A172 (cell line): Measurements from ENCODE around the gene SORL1. TPM values are rescaled to one million over a fixed set of nuclear protein-coding genes. Genes with fewer than 3 reads are reported as not detected.

Source experiments
- DNase-seq: peaks from one replicate; pipeline ENCODE4 v3.0.0-alpha.2; 2015; ENCODE audit warnings: low spot score
- total RNA-seq: library from RNA; depleted of rRNA; stranded (reverse); fragments of >200 nt; shearing (Covaris generic); gene quantifications from 2 replicates; pipeline ENCODE4 v1.2.3, GENCODE V29; 2014

SORL1 gene
- total RNA-seq, 1 experiment from 2014 or later, result 2.1 TPM

DNA sequence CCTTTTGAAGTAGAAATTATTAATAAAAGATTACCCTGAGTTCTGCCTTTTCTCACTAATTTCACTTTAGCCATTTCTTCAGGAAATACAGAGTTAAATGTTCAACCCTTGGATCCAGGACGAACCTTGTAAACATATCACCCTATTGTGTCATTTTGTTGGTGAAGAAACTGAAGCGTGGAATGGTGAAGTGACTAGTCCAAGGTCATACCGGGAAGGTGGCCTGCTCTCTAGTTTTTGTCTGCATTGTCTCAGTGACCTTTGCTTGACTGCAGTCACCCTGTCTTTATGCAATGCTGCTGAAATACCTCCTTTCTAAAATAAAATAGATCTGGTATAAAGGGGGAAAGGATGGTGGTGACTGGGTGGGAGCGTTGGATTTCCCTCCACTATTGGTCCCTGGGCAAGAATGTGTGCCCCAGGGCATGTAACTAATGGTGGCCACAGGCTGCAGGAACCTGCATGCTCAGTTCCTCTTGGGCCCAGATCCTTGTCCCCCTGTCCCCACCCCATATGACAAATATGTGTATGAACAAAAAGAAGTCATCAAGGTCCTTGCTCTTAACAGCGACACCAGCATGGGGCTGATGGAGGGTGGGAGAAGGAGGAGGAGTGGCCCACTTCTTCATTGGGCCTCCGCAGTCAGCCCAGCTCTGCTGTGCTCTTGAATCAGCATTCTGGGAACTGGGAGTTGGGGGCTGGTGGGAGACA, 1.6 kb downstream of the SORL1 start:
- DNase-seq, result no peak

DNA sequence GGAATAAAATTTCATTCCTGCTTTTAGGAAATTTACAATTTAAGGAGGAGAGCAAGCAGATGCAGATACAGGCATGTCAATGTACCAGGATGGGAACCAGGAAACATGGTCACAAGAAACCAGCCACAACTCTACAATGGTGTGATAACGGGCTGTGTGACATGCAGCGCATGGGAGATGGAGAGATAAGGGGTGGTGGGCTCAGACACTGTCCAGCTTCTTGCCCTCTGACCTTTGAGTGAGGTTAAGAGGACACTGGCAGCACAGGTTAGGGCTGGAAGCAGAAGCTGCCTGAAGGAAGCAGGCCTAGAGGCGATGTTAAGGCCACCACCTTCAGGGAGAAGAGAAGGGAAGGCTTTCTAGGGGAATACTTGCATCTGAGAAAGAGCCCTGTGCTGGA, 3.0 kb downstream of the SORL1 start:
- DNase-seq, result no peak

DNA sequence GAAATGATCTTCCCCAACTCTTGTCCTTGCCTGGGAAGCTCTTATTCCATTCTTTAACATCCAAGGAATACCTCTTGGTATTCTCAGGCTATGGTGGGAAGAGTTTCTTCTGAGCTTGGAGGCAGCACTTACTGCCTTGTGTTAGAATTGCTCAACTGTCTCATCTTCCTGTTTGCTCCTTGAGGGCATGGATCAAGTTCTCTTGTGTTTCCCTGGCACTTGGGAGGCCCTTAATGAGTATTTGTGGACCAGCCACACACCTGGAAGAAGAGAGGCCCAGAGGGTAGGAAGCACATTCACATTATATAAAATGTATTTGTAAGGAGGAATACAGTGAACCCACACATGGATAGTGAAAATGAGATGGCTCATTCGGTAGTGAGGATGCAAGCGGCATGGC, 4.0 kb downstream of the SORL1 start:
- DNase-seq, result no peak

DNA sequence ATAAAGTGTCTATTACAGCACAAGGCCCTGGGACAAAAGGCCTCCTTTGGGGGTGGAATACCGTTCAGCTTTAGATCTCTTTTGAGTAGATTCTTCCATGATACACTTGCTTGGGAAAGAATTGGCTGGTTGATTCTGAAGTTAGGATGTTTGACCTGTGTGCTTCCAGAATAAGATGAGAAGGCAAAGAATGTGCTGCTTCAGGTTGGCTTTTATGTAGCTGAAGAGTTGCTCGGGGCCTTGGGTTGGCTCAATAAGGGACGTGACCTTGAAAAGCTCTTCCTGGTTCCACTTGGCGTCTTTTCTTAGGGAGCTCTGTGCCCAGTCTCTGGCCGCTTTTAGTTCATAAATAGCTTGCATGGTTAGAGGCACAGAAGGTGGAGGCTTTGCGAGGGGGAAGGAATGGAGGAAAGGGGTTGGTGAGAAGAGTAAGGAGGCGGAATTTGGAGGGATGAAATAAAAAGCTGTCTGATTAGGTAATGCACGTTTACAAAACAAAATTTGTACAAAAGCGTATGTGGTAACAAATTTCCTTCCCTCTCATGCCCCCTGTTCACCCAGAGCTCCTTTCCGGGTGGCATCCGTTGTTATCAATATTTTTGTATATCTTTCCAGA, 4.8 kb downstream of the SORL1 start:
- no peak for DNase-seq

DNA sequence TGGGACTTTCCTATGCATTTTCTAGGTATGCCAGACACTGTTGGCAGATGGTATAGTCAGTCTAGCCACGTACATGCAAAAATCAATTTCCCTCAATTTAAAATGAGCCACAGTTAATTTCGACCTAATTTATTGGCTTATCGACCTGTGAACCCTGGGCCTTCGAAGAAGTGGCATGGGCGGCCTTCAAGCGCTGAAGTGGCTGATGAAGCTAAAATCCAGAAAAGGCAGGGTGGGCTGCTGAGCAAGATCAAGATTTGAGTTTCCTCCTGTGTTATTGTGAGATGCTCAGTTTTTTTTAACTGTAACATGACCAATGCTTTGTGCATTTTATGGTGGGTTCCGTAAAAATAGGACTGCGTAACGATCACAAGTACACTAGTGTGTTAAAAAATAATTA, 6.4 kb downstream of the SORL1 start:
- DNase-seq, result no peak

DNA sequence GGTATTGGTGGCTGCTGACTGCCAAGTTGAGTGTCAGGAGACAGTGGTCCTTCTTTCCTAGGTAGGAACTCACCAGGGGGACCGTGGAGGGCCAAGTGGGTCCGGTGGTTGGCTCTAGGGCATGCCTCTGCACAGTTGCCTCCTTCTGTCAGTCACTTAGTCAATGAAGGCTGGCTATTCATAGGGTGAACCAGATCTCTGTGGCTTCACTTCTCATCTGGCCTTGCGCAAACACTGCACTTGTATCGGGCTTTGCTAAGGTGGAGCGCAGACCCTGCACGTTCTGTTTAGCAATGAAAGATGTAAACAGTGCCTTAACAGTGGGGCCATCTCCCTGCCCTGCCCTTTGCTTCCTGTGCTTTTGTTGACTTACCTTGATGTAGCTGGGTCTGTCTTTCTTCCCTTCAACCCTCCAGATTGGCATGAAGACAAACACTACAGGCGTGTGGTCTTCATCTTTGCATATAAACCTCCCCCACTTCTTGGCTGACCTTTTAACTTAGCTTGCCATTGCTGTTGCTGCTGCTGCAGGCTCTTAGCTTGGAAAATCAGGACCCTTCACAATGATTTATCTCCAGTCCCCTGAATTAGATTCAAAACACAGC, 7.4 kb downstream of the SORL1 start:
- DNase-seq, result no peak

DNA sequence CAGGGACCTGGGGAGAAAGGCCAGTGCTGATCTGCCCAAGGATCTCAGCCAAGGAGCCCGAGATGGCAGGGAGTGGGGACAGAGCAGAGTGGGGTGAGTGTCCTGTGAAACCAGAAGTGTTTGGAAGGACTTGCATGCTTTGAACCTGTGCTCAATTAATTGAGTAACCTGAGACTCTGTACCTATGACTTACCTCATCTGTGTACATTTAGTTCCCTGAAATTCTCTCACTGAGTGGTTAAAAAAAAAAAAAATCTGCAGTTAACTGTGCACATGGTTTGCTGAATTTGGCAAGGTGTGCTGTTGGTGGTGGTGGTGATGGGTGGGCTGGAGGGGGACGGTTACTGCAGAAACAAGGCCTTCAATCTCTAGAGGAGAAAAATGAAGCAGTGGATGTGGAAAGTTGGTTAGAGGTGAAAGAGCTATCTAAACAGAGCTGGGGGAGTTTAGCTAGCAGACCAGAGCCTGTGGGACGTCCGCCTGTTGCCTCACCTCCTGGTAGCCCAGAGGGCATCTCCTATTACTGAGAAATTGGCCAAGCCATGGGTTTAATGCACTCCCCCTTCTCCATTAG, 8.9 kb downstream of the SORL1 start:
- no peak for DNase-seq

DNA sequence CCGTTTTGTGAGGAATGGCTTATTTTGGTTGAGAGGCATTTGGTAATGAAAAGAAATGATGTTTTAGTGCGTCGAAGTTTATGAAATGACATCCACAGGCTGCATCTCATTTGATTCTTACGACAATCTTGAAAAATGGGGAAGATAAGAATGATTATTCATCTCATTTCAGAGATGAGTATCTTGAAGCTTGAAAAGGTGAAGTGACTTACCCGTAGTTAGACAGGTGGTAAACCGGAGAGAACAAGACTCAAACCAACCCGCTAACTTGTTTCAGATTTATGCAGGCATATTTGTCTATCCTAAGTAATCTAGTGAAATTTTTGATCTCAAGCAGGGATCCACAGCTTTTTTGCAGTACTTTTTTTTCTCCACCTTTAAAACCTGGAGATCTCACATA, 9.7 kb downstream of the SORL1 start:
- DNase-seq, result no peak

DNA sequence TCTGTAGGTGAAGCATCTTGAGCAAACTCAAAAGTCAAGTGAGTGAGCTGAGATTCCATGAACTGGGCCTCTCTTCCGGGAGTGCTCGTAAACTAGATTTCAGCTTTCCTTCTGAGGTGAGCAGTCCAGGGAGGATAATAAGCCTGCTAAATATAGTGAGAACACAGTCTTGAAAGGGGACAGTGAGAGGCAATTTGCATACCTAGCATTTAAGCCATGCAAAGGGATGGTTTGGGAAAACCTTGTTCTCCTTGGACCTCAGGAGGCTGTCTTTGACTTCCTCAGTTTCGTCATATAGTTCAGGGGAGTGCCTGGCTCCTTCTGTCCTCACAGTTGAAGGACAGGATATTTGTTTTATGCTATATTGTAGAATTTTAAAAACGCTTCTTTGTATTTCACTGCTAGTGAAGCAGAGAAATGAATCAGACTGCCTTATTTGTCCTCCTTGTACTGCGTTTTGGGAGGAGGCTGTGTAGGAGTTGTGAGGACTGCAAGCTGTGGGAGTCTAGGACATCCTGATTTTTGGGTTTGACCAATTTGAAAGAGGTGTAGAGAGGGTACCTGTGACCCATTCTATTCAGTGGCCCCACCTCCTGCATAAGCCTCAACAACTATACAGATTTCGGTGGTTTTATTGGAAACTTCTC, 11.7 kb downstream of the SORL1 start:
- no peak for DNase-seq

DNA sequence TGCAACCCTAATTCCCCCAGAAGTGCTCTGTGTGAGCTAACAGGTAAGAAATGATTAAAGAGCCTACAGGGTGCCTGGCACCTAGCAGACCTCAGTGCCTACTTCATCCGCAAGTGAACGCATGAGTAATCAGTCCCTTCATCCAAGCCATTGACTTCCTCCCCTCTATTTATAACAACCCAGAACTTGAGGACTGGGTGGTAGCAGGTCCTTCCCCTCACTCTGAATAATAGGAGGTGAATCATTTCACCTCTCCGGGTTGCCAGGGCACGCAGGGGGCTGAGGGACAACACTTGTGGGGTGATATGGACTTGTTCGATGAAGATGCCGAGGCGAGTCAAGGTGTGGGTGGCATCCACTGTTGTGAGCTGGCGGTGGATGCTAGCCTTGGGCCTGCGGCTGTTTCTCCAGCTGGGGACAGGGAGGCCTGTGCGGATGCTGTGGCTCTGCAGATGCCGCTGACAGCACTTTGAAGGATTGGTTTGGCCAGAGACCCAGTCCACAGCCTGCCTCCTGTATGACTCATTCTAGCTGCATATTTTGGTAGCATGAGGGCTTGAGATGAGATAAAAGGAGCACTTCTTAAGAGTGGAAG, 12.3 kb downstream of the SORL1 start:
- peak; percentile 90 for DNase-seq

DNA sequence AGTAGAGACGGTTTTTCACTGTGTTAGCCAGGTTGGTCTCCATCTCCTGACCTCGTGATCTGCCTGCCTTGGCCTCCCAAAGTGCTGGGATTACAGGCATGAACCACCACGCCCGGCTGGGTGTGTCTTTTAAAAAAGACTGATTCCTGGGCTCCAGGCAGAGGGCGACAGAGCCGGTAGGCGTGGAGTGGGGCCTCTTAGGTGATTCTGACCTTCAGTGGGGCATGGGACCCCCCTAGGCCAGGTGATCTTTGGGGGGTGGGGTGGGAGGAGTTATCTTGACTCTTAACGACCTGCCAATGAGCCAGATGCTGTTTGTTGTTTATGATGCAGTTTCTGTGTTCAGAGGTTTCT, 13.6 kb downstream of the SORL1 start:
- DNase-seq, result no peak

DNA sequence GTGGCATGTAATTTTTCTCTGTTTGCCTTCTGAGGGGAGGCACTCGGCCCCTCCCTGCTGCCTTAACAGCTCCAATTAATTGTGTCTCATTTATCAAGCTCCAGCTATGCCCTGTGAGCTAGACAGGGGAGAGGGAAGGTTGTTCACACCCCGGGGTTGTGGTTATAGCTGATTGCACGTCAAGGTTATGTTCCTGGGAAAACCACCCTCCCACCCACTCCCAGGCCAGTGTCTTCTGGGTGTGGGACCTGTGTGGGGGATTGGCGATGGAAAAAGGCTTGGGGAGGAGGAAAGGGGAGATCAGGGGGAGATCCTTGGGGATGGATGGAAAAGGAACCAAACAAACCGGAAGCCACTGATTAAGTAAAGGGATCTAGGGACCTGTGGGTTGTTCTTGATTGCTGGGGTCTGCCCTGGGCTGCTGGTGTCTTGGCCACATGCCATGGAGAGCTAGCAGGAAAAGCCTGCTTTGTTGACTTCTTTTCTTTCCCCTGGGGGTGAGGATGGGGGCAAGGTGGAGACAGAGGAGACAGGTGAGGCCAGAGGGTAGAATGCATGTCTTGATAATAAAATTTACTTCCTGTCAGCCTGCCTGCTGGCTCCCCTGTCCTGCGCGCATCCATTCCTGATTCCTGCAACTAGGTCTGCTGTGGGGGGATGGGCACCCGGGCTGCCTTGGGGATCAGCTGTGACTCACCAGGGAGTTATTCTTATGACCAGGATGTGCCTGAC, 14.1 kb downstream of the SORL1 start:
- peak; percentile 93 for DNase-seq

DNA sequence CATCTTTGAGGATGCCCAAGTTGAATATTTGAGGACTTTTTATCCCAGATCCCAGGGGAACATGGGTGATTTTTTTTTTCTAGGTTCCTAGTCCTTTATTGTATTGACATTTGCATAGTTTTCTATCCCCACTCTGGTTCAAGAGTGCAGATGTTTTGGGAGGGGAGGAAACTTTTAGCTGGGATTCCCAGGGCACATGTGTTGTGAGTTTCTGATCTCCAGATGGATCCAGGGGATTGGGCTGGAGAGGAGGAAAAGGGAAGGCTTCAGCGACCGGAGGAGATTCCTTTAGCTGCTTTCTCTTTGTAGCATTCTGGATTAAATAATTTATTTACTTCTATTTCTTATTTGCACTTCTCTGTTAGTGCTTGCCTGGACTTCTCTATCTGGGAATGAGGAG, 15.4 kb downstream of the SORL1 start:
- DNase-seq, result no peak

DNA sequence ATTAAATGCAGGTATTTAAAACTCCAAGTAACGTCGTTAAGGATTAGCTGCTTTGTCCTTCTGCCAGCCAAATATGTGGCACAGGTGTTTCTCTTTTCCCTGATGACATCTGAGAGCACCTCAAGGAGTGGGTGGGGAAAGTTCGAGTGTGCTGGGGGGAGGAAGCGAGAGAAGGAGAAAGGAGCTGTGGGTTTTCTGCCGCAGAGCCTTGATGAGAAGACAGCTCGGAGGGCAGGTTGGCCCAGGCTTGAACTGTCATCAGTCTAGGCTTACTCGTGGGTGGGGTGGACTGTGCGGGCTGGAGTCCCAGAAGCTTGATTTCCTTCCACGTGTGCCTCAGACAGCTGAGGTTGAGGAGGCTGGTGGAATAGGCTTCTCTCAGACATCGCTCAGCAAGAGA, 15.9 kb downstream of the SORL1 start:
- no peak for DNase-seq

DNA sequence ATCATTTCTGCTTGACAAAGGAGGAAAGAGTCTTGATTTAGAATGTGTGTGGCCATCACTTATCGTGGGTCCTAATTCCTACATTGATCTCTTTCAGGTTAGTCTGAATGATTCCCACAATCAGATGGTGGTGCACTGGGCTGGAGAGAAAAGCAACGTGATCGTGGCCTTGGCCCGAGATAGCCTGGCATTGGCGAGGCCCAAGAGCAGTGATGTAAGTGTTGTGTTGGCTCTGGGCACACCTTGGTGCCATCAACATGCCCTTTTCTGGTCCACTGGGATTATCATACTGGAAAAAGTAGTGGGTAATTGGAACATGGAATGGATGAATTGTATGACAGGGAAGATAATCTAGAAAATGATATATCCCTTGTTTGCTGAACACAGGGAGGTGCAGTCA, 17.8 kb downstream of the SORL1 start:
- no peak for DNase-seq

DNA sequence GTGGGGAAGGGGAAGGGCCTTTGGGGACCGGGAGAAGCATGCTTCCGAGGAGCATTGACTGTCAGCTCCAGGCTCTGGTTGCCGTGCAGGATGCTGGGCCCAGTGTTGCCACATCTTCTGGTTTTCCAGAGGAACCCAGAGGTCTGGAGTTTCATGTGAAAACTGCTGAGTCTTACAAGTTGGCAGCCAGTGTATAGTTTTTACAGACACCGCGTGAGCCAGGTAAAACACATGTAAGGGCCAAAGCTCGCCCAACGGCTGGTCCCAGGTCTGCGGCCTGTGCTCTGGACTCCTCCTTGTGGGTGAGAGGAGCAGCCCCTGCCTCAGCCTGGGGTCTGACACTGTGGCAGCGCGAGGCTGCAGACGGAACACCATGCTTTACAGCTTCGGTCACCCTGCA, 19.1 kb downstream of the SORL1 start:
- DNase-seq, result no peak

DNA sequence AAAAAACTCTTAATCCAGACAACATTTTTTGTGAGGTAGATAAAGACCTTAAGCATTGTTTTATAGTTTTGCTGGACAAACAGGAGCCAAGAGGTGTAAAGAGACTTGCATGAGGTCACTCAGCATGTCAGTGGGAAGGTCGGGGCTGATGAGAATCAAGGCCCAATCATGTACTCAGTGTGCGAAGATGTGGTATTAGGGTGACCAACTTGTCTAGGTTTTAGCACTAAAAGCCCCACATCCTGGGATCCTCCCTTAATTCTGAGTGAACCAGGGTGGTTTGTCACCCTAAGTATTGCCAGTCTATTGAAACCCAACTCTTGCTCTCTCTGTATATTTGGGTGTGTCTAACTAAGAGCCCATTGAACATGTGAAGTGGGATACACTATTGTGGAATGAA, 20.2 kb downstream of the SORL1 start:
- no peak for DNase-seq

DNA sequence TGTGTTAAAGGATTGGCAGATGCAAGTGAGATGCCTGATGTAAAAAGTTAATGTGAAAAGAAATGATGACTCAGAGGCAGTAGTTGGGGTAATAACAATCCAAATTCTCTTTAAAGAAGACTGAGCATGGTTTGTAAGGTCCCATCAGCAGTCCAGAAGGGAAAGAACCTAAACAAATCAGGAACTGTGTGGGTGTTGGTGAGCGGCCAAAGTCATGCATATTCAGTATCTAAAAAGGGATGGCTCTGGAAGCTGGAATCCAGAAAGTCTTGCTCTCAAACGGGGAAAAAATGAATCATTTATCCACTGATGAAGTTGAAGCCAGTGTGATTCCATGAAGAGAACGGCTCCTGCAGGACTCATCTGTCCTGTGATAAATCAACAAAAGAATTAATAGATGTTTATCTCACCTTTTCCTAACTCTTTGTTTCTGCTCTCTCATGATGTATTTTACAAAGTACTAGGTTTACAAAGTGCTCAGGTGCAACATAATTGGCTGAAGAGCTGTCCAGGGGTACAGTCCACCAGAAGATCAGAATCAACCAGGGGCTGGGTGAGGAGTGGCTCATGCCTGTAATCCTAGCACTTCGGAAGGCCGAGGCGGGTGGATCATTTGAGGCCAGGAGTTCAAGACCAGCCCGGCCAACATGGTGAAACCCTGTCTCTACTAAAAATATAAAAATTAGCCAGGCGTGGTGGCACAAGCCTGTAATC, 21.1 kb downstream of the SORL1 start:
- DNase-seq, result no peak

DNA sequence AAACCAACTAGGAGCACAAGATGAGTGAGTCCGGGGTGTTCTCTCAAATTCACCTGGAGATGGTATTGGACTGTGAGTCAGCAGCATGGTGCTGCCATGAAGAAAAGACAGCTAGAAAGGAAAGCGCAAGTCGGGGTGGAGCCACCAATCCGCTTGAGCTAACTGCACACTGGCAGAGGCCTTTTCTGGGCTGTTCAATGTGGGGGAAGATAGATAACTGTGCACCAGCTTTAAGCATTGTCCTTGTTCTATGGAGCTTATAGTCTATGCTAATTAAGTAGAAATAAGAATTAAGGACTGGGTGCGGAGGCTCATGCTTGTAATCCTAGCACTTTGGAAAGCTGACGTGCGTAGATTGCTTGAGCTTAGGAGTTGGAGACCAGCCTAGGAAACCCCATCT, 22.6 kb downstream of the SORL1 start:
- no peak for DNase-seq

DNA sequence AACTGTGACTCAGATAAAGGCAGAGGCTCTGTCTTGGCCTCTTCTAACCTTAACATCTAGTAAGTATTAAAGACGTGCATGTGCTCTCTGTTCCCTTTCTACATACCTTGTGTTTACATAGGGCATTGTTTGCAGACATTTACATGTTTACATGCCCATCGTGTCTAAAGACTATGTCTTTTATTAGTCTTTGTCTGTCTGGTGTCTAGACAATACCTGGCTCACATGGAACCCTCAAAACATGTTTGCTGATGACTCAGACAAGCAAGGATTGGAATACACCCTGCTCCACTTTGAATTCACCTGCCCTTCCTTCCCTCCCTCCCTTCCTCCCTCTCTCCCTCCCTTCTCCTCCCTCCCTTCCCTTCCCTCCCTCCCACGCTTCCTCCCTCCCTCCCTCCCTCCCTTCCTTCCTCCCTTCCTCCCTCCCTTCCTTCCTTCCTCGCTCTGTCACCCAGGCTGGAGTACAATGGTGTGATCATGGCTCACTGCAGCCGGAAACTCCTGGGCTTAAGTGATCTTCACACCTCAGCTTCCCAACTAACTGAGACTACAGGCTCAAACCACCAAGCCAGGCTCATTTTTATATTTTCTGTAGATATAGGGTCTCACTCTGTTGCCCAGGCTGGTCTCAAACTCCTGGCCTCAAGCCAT, 24.4 kb downstream of the SORL1 start:
- no peak for DNase-seq
